DMS 273 treated with DMSO at 0.1 percent for 48 hours (cell line): ENCODE results near the gene CRIP2.

Experiments
- DNase-seq: peaks from one replicate; lab custom pipeline; 2025; lab: John Stamatoyannopoulos, UW

CRIP2 gene

GRCh38 chr14:105444859-105445258 lies 29.8 kb upstream of the CRIP2 start:
- no peak for DNase-seq

DNA sequence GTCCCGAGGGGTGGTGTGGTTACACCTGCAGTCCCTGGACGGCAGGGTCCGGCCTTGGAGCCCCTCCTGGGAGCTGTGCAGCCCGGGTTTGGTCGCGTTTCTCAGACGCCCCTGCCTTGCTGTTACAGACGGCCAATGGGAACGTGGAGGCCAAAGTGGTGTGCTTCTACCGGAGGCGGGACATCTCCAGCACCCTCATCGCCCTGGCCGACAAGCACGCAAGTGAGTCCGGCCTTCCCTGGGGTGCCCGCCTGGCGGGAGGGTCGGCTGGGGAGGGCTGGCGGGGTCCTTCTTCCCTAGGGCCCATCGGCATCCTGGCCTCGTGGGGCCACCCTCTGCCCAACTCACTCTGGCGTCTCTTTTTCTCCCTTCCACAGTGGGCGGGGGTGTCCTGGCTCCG lies 29.3 kb upstream of the CRIP2 start:
- no peak for DNase-seq

DNA sequence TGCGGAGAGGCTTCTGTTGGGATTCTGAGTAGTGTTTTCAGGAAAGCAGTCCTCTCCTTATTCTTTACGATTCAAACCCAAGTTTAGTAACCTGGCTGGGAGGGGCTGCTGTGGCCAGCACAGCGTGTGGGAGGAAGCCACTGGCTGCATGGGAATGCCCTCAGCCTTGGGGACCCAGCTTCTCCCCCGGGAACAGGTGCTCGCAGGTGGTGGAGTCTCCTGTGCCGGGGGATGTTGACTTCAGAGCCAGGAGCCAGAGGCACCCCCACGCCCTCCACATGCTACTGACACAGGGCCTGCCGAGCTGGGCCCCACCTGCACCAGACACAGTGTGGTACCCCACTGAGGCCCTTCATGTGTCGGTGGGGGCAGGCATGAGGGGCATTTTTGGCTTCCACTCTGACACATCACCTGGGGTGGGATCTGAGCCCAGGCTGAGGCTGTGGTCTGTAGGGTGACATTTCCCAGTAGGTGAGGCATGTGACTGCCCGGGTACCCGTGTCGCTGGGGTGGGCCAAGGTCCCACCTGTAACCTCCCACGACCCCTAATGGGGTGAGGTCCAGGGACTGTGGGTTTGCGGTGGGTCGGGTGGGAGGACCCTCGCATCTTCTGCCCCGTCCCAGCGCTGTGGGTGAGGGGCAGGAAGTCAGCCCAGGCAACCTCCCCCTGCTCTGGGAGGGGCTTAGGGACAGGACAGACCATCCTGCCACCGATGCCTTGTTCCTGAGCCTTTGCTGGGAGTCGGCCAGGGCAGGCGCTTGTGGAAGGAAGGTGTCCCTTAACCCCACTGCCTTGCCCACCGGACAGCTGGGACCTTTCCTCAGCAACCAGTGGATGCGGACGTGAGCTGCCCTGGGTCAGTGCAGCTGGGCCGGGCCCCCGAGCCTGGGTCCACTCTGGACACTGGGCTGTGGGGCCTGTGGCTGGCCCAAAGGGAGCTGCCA lies 28.4 kb upstream of the CRIP2 start:
- DNase-seq, result no peak

DNA sequence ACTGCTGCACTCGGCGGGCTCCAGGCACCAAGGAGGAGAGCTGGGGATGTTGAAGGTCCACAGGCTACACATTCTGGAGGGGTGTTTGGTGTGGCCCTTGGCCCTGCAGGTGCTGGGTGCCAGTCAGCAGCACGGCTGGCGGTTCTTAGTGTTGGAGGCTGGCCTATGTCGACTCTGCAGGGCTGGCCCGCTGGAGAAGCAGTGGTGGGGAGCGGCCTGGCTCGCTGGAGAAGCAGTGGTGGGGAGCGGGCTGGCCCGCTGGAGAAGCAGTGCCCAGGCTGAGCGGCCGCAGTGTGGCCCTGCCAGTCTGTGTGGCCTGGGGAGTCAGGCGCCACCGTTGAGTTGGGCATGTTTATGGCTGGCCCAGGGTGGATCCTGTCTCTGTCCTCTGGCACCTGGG lies 27.6 kb upstream of the CRIP2 start:
- DNase-seq, result no peak

- DNase-seq, result no peak
These were observed 26.7 kb upstream of the CRIP2 start for GRCh38 chr14:105447651-105448640.

DNA sequence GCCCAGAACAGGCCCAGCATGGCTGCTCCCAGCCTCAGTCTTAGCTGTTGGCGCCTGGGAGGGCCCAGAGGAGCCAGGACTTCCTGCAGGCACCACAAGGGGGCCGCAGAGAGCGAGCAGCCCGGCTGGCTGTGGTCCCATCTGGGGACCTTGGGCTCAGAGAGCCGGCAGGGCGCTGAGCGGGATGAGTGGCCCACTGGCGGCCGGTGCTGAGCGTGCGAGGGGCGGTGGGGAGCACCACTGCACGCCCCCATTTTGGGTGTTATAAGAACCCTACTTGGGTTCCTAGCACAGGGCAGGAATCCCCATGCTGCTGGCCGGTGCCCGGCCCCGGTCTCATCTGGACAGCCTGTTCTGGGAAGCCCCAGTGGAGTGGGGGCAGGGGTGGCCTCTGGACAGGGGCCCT lies 25.9 kb upstream of the CRIP2 start:
- no peak for DNase-seq

- no peak for DNase-seq
These were observed 25.1 kb upstream of the CRIP2 start for GRCh38 chr14:105449276-105450122.

DNA sequence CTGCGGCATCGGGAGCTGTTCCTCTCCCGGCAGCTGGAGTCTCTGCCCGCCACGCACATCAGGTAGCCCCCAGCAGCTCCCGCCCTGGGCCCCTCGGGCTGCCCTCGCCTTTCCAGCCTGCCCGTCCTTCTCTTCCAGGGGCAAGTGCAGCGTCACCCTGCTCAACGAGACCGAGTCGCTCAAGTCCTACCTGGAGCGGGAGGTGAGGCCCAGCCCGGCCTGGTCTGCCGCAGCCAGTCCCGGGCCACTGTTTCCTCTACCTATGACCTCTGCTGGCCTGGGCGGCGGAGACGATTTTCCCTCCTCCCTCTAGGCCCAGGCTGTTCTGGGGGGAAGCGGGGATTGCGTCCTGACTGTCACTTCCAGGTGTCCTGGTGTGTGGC lies 24.5 kb upstream of the CRIP2 start:
- no peak for DNase-seq

DNA sequence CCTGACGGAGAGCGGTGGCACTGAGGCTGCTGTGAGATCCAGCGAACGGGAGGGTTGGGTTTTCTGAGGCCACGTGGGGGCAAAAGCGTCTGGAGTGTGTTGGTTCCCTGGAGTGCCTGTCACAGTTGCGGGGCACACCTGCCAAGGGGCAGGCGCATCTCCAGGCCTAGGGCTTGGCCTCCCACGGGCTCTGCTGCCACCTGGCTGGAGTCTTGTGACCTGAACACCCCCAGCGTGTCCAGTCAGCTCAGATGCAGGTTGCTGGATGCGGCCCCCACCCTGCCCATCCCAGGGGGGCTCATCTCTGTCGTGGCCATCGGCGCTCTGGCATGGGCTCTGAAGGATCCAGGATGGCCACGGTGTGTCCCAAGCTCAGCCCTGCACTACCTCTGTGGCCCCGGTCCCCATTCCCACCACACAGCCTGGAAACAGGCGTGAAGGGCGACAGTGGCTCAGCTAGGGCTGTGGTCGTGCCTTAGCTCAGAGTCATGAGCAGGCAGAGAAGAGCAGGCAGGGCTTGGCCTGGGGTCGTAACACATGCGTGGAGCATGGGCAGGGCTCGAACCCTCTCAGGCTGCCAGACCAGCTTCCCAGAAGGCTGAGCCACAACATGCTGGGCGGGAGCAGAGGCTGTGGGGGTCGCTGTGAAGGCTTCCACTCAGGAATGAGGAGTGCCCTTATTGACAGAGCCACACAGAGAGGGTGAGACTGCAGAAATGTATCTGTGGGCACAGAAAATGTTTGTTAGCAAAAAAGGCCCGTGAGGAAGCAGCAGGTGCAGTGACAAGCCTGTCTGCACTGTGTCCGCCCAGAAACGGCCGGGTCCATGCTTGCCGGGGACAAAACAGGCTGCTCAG lies 23.5 kb upstream of the CRIP2 start:
- no peak for DNase-seq

DNA sequence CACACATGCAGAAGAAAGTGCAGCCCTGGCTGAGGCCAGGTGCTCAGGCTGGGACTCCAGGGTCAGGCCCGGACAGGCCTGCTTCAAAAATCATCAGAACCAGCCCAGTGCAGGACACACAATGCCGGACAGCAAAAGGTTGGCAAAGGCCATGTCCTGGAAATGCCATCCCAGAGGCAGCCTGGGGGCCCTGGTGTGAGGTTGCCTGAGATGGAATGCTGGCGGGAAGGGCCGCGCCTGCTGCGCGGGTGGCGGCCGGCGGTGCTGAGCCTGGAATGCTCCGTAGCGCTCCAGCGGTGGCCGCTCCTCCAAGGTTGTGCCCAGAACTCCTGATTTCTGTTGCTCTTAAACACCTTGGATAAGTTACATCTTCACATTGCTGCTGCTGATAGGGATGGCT lies 21.7 kb upstream of the CRIP2 start:
- DNase-seq, result no peak

- DNase-seq, result no peak
These were observed 20.8 kb upstream of the CRIP2 start for GRCh38 chr14:105453847-105454246.

DNA sequence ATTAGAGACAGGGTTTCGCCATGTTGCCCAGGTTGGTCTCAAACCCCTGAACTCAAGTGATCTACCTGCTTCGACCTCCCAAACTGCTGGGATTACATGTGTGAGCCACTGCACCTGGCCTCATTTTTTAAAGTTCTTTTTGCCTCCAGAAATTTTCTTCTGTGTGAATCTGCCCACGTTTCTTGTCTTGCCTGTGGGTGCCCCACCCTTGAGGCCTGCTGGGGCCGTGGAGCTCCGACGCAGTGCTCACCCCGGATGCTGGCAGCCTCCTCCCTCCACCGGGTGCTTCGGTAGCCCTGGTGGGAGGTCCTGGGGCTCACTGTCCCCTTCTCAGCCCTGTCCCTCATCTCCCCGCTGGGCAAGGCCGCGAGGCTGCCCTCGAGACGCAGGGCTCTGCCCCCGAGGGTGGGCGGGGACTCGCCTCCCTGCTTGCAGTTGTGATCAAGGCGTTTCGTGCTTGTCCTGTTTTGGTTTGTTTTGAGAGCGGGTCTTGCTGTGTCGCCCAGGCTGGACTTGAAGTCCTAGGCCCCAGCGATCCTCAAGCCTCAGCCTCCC lies 19.5 kb upstream of the CRIP2 start:
- DNase-seq, result no peak

DNA sequence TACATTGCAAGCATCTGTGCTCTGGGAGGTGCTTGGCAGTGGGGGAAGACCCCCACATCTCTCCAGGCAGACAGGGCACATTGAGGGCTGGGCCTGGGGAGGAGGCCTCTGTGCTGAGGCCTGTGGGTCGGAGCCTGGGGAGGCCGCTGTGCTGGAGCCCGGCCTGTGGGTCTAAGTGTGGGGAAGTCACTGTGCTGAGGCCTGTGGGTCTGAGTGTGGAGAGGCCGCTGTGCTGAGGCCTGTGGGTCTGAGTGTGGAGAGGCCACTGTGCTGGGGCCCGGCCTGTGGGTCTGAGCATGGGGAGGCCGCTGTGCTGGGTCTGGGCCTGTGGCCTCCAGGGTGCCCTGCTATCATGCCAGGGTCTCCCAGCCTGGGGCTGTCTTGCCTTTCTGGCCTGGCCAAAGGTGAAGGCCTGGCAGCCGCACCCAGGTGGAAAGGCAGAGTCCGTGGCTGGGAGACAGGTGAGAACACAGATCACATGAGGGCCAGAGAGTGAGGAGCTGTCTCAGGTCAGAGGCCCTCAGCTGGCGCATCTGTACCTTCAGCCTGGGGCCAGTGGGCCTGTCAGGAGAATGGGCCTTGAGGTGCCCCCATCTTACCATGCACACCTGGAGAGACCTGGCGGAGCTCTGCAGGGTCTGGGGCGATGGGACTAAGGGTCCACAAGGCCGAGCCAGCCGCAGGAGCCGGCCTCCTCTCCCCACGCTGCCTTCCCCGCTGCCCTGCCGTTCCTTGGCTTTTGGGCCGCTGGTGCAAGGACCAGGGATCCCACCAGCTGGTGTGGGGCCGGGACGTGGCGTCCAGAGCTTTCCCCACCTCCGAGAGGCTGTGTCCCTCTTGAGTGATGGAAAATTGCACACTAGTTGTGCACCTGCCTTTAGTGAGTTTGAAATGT lies 18.6 kb upstream of the CRIP2 start:
- DNase-seq, result no peak

DNA sequence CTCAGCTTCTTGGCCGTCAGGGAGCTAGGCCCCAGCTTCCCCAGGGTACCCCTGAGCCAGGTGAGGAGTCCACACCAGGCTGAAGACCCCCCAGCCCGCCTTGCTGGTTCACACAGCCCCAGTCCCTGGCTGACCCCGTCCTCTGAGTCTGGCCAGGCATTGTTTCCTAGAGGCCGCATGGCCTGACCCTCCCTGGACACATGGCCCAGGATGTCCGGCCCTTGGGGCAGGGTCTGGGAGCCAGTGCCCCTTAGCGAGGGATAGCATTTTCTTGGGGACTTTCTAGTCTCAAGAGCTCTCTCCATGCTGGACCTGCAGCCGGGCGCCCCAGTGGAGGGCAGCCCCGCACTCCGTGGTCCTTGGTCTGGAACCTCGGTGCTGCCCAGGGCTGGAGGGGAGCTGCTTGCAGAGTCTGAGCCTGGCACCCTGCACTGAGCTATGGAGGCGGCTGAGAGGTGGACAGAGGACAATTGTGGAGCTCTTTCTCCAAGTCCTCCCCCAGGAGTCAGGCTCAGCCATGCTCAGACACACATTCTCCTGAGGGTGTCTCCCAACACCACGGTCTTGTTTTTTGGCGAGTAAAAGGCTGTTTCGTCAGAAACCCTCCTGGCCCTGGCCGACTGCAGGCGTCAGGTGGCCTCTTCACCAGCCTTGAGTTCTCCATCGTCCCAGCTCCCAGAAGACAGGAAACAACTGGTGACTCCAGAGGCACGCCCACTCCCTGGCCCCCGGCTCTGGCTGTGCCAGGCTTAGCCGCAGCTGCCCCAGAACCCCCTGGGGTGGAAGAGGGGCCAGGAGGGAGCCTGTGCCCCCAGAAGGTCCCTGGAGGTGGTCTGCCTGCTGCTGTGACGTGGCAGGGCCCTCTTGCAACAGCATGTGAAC lies 17.6 kb upstream of the CRIP2 start:
- DNase-seq, result no peak

- DNase-seq, result no peak
These were observed 16.6 kb upstream of the CRIP2 start for GRCh38 chr14:105458010-105458409.

GRCh38 chr14:105458571-105458970 lies 16.1 kb upstream of the CRIP2 start:
- DNase-seq, result no peak

GRCh38 chr14:105460116-105460515 lies 14.5 kb upstream of the CRIP2 start:
- no peak for DNase-seq

DNA sequence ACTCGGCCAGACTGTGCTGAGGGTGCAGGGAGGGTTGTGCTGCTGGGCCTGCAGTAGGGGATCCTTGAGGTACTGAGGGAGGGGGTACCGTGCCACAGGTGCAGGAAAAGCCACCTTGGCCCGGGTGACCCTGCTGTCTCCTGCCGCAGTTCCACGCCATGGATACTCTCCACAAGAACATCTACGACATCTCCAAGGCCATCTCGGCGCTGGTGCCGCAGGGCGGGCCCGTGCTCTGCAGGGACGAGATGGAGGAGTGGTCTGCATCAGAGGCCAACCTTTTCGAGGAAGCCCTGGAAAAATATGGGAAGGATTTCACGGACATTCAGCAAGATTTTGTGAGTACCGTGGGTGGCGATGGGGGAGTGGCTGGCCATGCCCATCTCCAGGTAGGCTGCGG lies 14.0 kb upstream of the CRIP2 start:
- no peak for DNase-seq

DNA sequence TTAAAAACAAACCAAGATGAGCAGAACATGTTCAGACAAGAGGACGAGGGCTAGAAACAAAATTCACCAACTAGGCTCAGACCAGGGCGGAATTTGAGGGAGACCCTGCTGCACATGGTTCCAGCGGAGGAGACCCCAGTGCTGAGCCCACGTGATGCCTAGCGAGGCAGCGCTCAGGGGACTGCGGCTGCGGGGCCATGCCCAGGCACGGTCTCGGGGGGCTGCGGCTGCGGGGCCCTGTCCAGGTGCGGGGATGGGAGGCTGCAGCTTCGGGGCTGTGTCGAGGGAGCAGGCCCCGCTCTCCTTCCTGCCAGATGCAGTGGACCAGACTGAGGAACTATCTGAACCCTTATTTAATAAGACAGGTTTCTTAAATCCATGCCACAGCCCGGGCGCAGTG lies 12.7 kb upstream of the CRIP2 start:
- no peak for DNase-seq
